H1 (cell line): ENCODE data around the gene NTN5. TPM values are rescaled to one million over a fixed set of nuclear protein-coding genes. Genes with fewer than 3 reads are reported as not detected.
A peak's percentile ranks its signal among the peaks of the same experiment; 100 is the strongest.

Source experiments
- CTCF ChIA-PET: fragments of 300-600 bp; sonication (Branson Sonifier 250); formaldehyde crosslinking; loops from one replicate; lab custom pipeline; 2021; ENCODE audit not compliant: partially characterized antibody; lab: Charles Lee
- POLR2A ChIA-PET: fragments of 300-600 bp; sonication (Branson Sonifier 250); formaldehyde crosslinking; loops from one replicate; lab custom pipeline; 2021; ENCODE audit warnings: inconsistent platforms; ENCODE audit not compliant: partially characterized antibody; lab: Charles Lee
- DNase-seq, 2 experiments: peaks; one replicate each; pipeline versions ENCODE4 v3.0.0 to v3.0.0-alpha.2; 2010 to 2022; ENCODE audit warnings: low spot score in 2 of 2, low read depth in 1 of 2, mixed read lengths in 1 of 2
- FAIRE-seq: peaks from 2 replicates; lab custom pipeline; 2011; peaks lifted over from hg19 to GRCh38; lab: Jason Lieb, UNC
- H2AFZ ChIP-seq: 2 replicates; pipeline ENCODE4 v1.8.1; 2012; ENCODE audit warnings: low read length, inconsistent platforms
- H2AK5ac ChIP-seq: 2 replicates; pipeline ENCODE4 v1.6.1; 2013; ENCODE audit warnings: low read depth, low read length
- H2BK120ac ChIP-seq: replicated peaks from 2 replicates; pipeline ENCODE3; 2013; ENCODE audit warnings: low read depth, low read length, inconsistent platforms
- H2BK12ac ChIP-seq: 2 replicates; pipeline ENCODE4 v1.6.1; 2013; ENCODE audit warnings: low read depth, low read length
- H2BK15ac ChIP-seq: 2 replicates; pipeline ENCODE4 v1.6.1; 2013; ENCODE audit warnings: low read length
- H2BK20ac ChIP-seq: 2 replicates; pipeline ENCODE4 v1.6.1; 2013; ENCODE audit warnings: low read length
- H2BK5ac ChIP-seq: 2 replicates; pipeline ENCODE4 v1.6.1; 2013; ENCODE audit warnings: low read depth, low read length
- H3K14ac ChIP-seq: 2 replicates; pipeline ENCODE4 v1.6.1; 2013; ENCODE audit warnings: inconsistent platforms; ENCODE audit not compliant: insufficient read length
- H3K18ac ChIP-seq: 2 replicates; pipeline ENCODE4 v1.6.1; 2013; ENCODE audit warnings: low read length; ENCODE audit errors: extremely low read depth
- H3K23ac ChIP-seq: 2 replicates; pipeline ENCODE4 v1.6.1; 2013; ENCODE audit warnings: inconsistent platforms; ENCODE audit not compliant: insufficient read length
- H3K23me2 ChIP-seq: 2 replicates; pipeline ENCODE4 v1.6.1; 2013; ENCODE audit warnings: low read depth, low read length
- H3K27ac ChIP-seq: 2 replicates; pipeline ENCODE4 v1.6.1; 2011; ENCODE audit warnings: low read depth, low read length, inconsistent platforms
- H3K27me3 ChIP-seq, 4 experiments: replicated peaks in 1 of 4; 1 replicate in 1 of 4; 2 replicates in 3 of 4; pipeline versions ENCODE4 v1.6.1 to v1.8.1; 2011 to 2013; ENCODE audit warnings: low read length in 3 of 4, mild to moderate bottlenecking in 3 of 4, inconsistent platforms in 2 of 4, mixed read lengths in 2 of 4, moderate library complexity in 1 of 4; ENCODE audit not compliant: control insufficient read depth in 3 of 4, insufficient read depth in 3 of 4; ENCODE audit errors: extremely low read depth in 1 of 4
- H3K36me3 ChIP-seq, 4 experiments: 2 replicates each; pipeline versions ENCODE4 v1.6.1 to v1.8.1; 2011 to 2013; ENCODE audit warnings: mild to moderate bottlenecking in 4 of 4, low read length in 3 of 4, moderate library complexity in 2 of 4, control low read depth in 1 of 4, inconsistent platforms in 1 of 4; ENCODE audit not compliant: insufficient read depth in 4 of 4, control insufficient read depth in 2 of 4
- H3K4ac ChIP-seq: replicated peaks from 2 replicates; pipeline ENCODE3; 2013; ENCODE audit warnings: low read length, low read depth, mixed read lengths, inconsistent platforms; ENCODE audit not compliant: insufficient read length
- H3K4me1 ChIP-seq, 4 experiments: replicated peaks in 1 of 4; 1 replicate in 1 of 4; 2 replicates in 3 of 4; pipeline versions ENCODE4 v1.6.1 to v1.8.1; 2011 to 2013; ENCODE audit warnings: low read length in 3 of 4, inconsistent platforms in 2 of 4, mixed read lengths in 1 of 4; ENCODE audit not compliant: insufficient read depth in 4 of 4, control insufficient read depth in 3 of 4
- H3K4me2 ChIP-seq, 2 experiments: 2 replicates each; pipeline versions ENCODE4 v1.6.1 to v1.8.1; 2011 to 2013; ENCODE audit warnings: low read depth in 2 of 2, low read length in 2 of 2, control low read depth in 1 of 2, inconsistent platforms in 1 of 2, mild to moderate bottlenecking in 1 of 2; ENCODE audit not compliant: insufficient read depth in 1 of 2
- H3K4me3 ChIP-seq, 4 experiments: fragments of 200-600, 300-600 bp in 1 of 4; sonication (generic), shearing (Covaris generic), sonication (Bioruptor Twin) in 1 of 4; 2 replicates each; pipeline versions ENCODE4 v1.5.1 to v1.8.1; 2011 to 2016; ENCODE audit warnings: low read length in 4 of 4, low read depth in 3 of 4, control low read depth in 2 of 4, inconsistent platforms in 2 of 4, mild to moderate bottlenecking in 2 of 4, mixed read lengths in 1 of 4, moderate library complexity in 1 of 4; ENCODE audit not compliant: insufficient read depth in 2 of 4; ENCODE audit errors: extremely low read depth in 1 of 4
- H3K56ac ChIP-seq: replicated peaks from 2 replicates; pipeline ENCODE3; 2013; ENCODE audit warnings: low read depth, mild to moderate bottlenecking, mixed read lengths, low read length, inconsistent platforms; ENCODE audit not compliant: insufficient read length
- H3K79me1 ChIP-seq: 2 replicates; pipeline ENCODE4 v1.6.1; 2013; ENCODE audit warnings: low read depth, low read length, control low read depth
- H3K79me2 ChIP-seq, 2 experiments: 2 replicates each; pipeline versions ENCODE4 v1.6.1 to v1.8.1; 2012 to 2013; ENCODE audit warnings: low read length in 2 of 2, mild to moderate bottlenecking in 2 of 2, inconsistent platforms in 1 of 2; ENCODE audit not compliant: insufficient read depth in 2 of 2, control insufficient read depth in 1 of 2
- H3K9ac ChIP-seq, 4 experiments: replicated peaks in 1 of 4; 1 replicate in 1 of 4; 2 replicates in 3 of 4; pipeline versions ENCODE4 v1.6.1 to v1.8.1; 2011 to 2013; ENCODE audit warnings: low read depth in 3 of 4, low read length in 3 of 4, control low read depth in 2 of 4, mild to moderate bottlenecking in 2 of 4, moderate library complexity in 2 of 4, inconsistent platforms in 1 of 4; ENCODE audit errors: extremely low read depth in 1 of 4
- H3K9me3 ChIP-seq, 2 experiments: 2 replicates each; pipeline versions ENCODE4 v1.6.1 to v1.8.1; 2012 to 2013; ENCODE audit warnings: mild to moderate bottlenecking in 2 of 2, moderate library complexity in 2 of 2, control low read depth in 1 of 2, inconsistent platforms in 1 of 2, low read depth in 1 of 2, low read length in 1 of 2, mixed read lengths in 1 of 2; ENCODE audit not compliant: insufficient read depth in 2 of 2
- H4K20me1 ChIP-seq, 2 experiments: replicated peaks in 1 of 2; 2 replicates each; pipeline versions ENCODE3 to v1.8.1; 2011 to 2013; ENCODE audit warnings: inconsistent platforms in 2 of 2, low read length in 2 of 2, mild to moderate bottlenecking in 1 of 2; ENCODE audit not compliant: insufficient read depth in 2 of 2, control insufficient read depth in 1 of 2
- H4K5ac ChIP-seq: 2 replicates; pipeline ENCODE4 v1.6.1; 2013; ENCODE audit warnings: low read length, low read depth, mixed read lengths, inconsistent platforms; ENCODE audit not compliant: insufficient read length
- H4K8ac ChIP-seq: 2 replicates; pipeline ENCODE4 v1.8.0; 2013; ENCODE audit warnings: mild to moderate bottlenecking, moderate library complexity, low read length, inconsistent platforms; ENCODE audit not compliant: insufficient read depth; ENCODE audit errors: extremely low read depth
- H4K91ac ChIP-seq: replicated peaks from 2 replicates; pipeline ENCODE3; 2013; ENCODE audit warnings: low read length, mixed read lengths, inconsistent platforms; ENCODE audit not compliant: insufficient read length
- BACH1 ChIP-seq: IDR thresholded peaks from 2 replicates; pipeline ENCODE4 v1.6.1; 2012; ENCODE audit warnings: low read length, improper control_type of control experiment
- CREB1 ChIP-seq: IDR thresholded peaks from 2 replicates; pipeline ENCODE4 v1.6.1; 2012; ENCODE audit warnings: inconsistent platforms
- KDM1A ChIP-seq: fragments of 200-600, 300-600 bp; sonication (generic); IDR thresholded peaks from 2 replicates; pipeline ENCODE4 v1.7.1; 2016; ENCODE audit warnings: mild to moderate bottlenecking, low read length, borderline replicate concordance
- MAX ChIP-seq: IDR thresholded peaks from 2 replicates; pipeline ENCODE4 v1.6.1; 2012; ENCODE audit warnings: inconsistent platforms
- POLR2A ChIP-seq, 2 experiments: IDR thresholded peaks; 1 replicate in 1 of 2; 2 replicates in 1 of 2; pipeline ENCODE4 v1.6.1; 2011; ENCODE audit warnings: low read depth in 2 of 2, low read length in 2 of 2, mild to moderate bottlenecking in 2 of 2; ENCODE audit errors: control extremely low read depth in 1 of 2
- POLR2AphosphoS5 ChIP-seq: IDR thresholded peaks from 2 replicates; pipeline ENCODE4 v1.6.1; 2011; ENCODE audit warnings: low read depth, low read length
- RXRA ChIP-seq: IDR thresholded peaks from 2 replicates; pipeline ENCODE4 v1.6.1; 2011; ENCODE audit warnings: low read depth, mild to moderate bottlenecking, low read length, moderate library complexity; ENCODE audit not compliant: insufficient read depth
- SIRT6 ChIP-seq: IDR thresholded peaks from one replicate; pipeline ENCODE4 v1.7.1; 2012; ENCODE audit warnings: low read length, inconsistent platforms
- TAF1 ChIP-seq: IDR thresholded peaks from 2 replicates; pipeline ENCODE4 v1.6.1; 2011; ENCODE audit warnings: mild to moderate bottlenecking, low read depth, low read length
- TEAD4 ChIP-seq: IDR thresholded peaks from 2 replicates; pipeline ENCODE4 v1.6.1; 2012; ENCODE audit warnings: low read depth, low read length, inconsistent platforms, mixed read lengths
- WGBS, 2 experiments: shearing (Covaris generic) in 1 of 2; methylation state at CpG; one replicate each; pipeline versions ENCODE4 v1.1.6 to v1.1.7; 2013 to 2015; ENCODE audit warnings: low lambda C conversion rate in 2 of 2, mixed read lengths in 2 of 2, inconsistent platforms in 1 of 2, low coverage in 1 of 2, missing lambda C conversion rate in 1 of 2; ENCODE audit not compliant: insufficient replicate concordance in 2 of 2, insufficient coverage in 1 of 2, insufficient read length in 1 of 2; ENCODE audit errors: extremely low coverage in 1 of 2, missing lambda C conversion rate in 1 of 2; 5-methylcytosine and 5-hydroxymethylcytosine counted together
- polyA plus RNA-seq, 7 experiments: library from polyadenylated mRNA; depleted of rRNA in 3 of 7; stranded (reverse) in 5 of 7; unstranded in 2 of 7; fragments of >200 nt in 5 of 7; fragments of 200-250 nt in 2 of 7; gene quantifications; 1 replicate in 5 of 7; 2 replicates in 1 of 7; 4 replicates in 1 of 7; pipeline versions ENCODE4 v1.2.1 to v1.2.3, GENCODE V29; 2011 to 2013; ENCODE audit warnings: missing spikeins in 2 of 7, mixed read lengths in 2 of 7
- total RNA-seq: library from RNA; stranded (reverse); fragmentation: NEBNext Ultra II Directional; extraction: Animal tissue kit (Norgen Biotek cat#: 25700); gene quantifications from 2 replicates; pipeline ENCODE4 v1.2.1, GENCODE V29; 2021
- TF ChIP-seq, protein P1 (sequence below): IDR thresholded peaks from 2 replicates; pipeline ENCODE4 v1.6.1; 2011; ENCODE audit warnings: low read length, improper control_type of control experiment

The NTN5 gene
- total and polyA plus RNA-seq, 2 of the 8 experiments (the other 6 are each of a cell fraction or from before 2014, with no cell fraction given): 0.47 to 0.85 TPM

DNA sequence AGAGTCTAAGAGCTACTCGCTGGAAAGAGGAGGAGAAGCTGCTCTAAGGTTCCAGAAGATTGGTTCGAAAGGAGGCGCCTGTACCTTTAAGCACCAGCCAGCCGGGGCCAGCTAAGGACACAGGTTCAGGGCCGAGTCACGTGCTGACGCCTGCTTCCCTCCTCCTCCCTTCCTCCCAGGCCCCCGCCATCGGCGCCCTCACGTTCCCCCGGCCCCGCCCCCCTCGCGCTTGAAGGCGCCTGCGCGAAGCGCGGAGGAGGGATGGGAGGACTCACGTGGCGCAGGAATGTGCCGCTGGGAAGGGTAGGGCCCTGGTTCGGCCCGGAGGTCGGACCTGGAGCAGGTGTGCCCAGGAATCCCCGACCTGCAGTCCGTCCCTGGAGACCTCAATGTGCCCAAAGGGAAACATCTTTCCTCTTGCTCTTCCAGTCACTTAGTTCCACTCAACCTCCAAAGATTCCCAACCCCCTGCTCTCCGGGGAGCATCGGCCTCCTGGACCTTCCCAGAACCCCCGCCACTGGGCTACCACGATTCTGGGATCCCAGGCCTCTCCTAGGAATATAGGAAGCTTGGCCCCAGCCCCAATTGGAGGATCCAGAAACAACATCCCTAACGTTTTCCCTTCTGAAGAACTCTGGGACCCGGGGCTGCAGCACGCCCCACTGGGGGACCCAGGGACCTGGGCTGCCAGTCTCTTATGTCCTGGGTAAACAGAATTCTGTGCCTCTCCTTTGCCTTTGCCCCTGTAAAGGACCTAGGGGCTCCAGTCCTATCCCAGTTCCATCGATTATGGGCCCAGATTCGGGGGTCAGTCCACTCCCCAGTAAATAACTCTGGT is 38.2 kb downstream of the NTN5 start:
- no peak overlapping the region for H4K5ac ChIP-seq
- H3K23ac ChIP-seq: no peak overlapping the region
- H3K4me1 ChIP-seq: peaks cover 9 to 33% (median 28%) of the 10 kb centered on the region in 4 experiments
- no peak overlapping the region for H2BK12ac ChIP-seq
- H3K4me2 ChIP-seq: peak overlapping the region; percentile 59 to 94
- no peak overlapping the region for H4K8ac ChIP-seq
- peak overlapping the region; percentile 11 for H4K91ac ChIP-seq
- peak; percentile 66 for FAIRE-seq
- peak overlapping the region; percentile 5; the same call in 1 of the 2 replicates for H2BK5ac ChIP-seq
- H3K27ac ChIP-seq: no peak overlapping the region
- POLR2A ChIA-PET: interaction anchor here (0.6 to 30.9 kb wide), 5 partner anchors 11 to 324 kb away, joined by 3 to 788 read pairs (median 3); partner anchors contain the start of genes CA11, FAM83E, NUCB1 and RPL18
- H3K27me3 ChIP-seq: peaks cover 0 to 2% (median 0%) of the 10 kb centered on the region in 4 experiments; a peak in 2 of 7 replicates
- no peak overlapping the region for H3K4ac ChIP-seq
- peak overlapping the region in 1 of 4 experiments; percentile 17; a peak in 1 of 7 replicates for H3K9ac ChIP-seq
- 0 out of 2 replicates have a peak overlapping the region, but pooled peaks have one; percentile 61 for H2BK20ac ChIP-seq
- peak; percentile 90 to 97 for DNase-seq
- H3K23me2 ChIP-seq: peaks cover 30% of the 10 kb centered on the region
- H3K18ac ChIP-seq: peak overlapping the region; percentile 91
- 20% methylated on average over 21 of the region's 37 CpGs; no CpG with 5 or more reads in 1 of the 2 experiments for WGBS, 2 experiments
- H2AFZ ChIP-seq: no peak overlapping the region
- H2AK5ac ChIP-seq: no peak overlapping the region
- no peaks in the 10 kb centered on the region for H3K36me3 ChIP-seq
- no peak overlapping the region for H3K14ac ChIP-seq
- CTCF ChIA-PET: interaction anchor here (0.6 to 1.5 kb wide), 3 partner anchors 11 to 100 kb away, joined by 3 to 4 read pairs (median 3); no protein-coding TSS in a partner anchor
- H3K79me2 ChIP-seq: no peaks in the 10 kb centered on the region
- H2BK120ac ChIP-seq: no peak overlapping the region
- peaks cover 0 to 4% of the 10 kb centered on the region in 2 experiments for H4K20me1 ChIP-seq
- no peak overlapping the region for H2BK15ac ChIP-seq
- no peak overlapping the region for H3K56ac ChIP-seq
- H3K9me3 ChIP-seq: no peaks in the 10 kb centered on the region
- no peaks in the 10 kb centered on the region for H3K79me1 ChIP-seq
- peak overlapping the region; percentile 22 to 74 (median 47); a peak in 6 of 8 replicates for H3K4me3 ChIP-seq
- TF ChIP-seq POLR2A (IDR thresholded peaks at IDR 0.05; ENCODE audit: control extremely low read depth in 1 of 2, low read depth in 2 of 2, low read length in 2 of 2) (peak in 1 of 2 experiments; percentile 69; a peak in 1 of 3 replicates), TAF1 (no peak), RXRA (0 out of 2 replicates have a peak, but pooled peaks have one; percentile 11), KDM1A (no peak), SIRT6 (no peak), CREB1 (no peak), POLR2AphosphoS5 (peak; percentile 79), MAX (peak; percentile 87), BACH1 (no peak), TEAD4 (peak; percentile 98)
- TF ChIP-seq, protein P1, sequence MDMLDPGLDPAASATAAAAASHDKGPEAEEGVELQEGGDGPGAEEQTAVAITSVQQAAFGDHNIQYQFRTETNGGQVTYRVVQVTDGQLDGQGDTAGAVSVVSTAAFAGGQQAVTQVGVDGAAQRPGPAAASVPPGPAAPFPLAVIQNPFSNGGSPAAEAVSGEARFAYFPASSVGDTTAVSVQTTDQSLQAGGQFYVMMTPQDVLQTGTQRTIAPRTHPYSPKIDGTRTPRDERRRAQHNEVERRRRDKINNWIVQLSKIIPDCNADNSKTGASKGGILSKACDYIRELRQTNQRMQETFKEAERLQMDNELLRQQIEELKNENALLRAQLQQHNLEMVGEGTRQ: peak; percentile 92
